HepG2 (cell line): ENCODE measurements around the gene NACC2. TPM values are rescaled to one million over a fixed set of nuclear protein-coding genes. Genes with fewer than 3 reads are reported as not detected.
A peak's percentile ranks its signal among the peaks of the same experiment; 100 is the strongest.

Source experiments
- ATF7-NPFF ChIP-seq: sonication (generic); formaldehyde crosslinking; IDR thresholded peaks from 2 replicates; pipeline ENCODE4 v1.8.1; 2023; ENCODE audit warnings: mild to moderate bottlenecking, low read depth, missing genetic modification reagents, moderate library complexity
- ATRX ChIP-seq: sonication (generic); formaldehyde crosslinking; IDR thresholded peaks from 2 replicates; pipeline ENCODE4 v1.4.0; 2020; ENCODE audit warnings: missing genetic modification reagents, borderline replicate concordance
- BCL6 ChIP-seq: IDR thresholded peaks from 2 replicates; pipeline ENCODE4 v1.6.1; 2016; ENCODE audit warnings: missing genetic modification reagents, missing compliant biosample characterization
- BORCS8-MEF2B ChIP-seq: sonication (generic); formaldehyde crosslinking; IDR thresholded peaks from 2 replicates; pipeline ENCODE4 v1.8.0; 2022; ENCODE audit warnings: mild to moderate bottlenecking, missing genetic modification reagents
- ELF3 ChIP-seq: IDR thresholded peaks from 2 replicates; pipeline ENCODE4 v1.6.1; 2016; ENCODE audit warnings: missing genetic modification reagents, missing compliant biosample characterization
- FIP1L1 ChIP-seq: fragments of 200-400 bp; formaldehyde crosslinking; IDR thresholded peaks from 2 replicates; pipeline ENCODE4 v1.6.1; 2018; ENCODE audit warnings: low read depth, mild to moderate bottlenecking, low read length, moderate library complexity, borderline replicate concordance; ENCODE audit not compliant: insufficient read depth
- HES4 ChIP-seq: sonication (generic); formaldehyde crosslinking; IDR thresholded peaks from 2 replicates; pipeline ENCODE4 v1.9.0; 2021; ENCODE audit warnings: mild to moderate bottlenecking, missing genetic modification reagents, borderline replicate concordance
- HNRNPUL1 ChIP-seq: fragments of 200-400 bp; formaldehyde crosslinking; IDR thresholded peaks from 2 replicates; pipeline ENCODE4 v1.6.1; 2017; ENCODE audit warnings: low read depth, mild to moderate bottlenecking, low read length, moderate library complexity
- HOXA3 ChIP-seq: sonication (generic); formaldehyde crosslinking; IDR thresholded peaks from 2 replicates; pipeline ENCODE4 v1.5.0; 2020; ENCODE audit warnings: missing genetic modification reagents
- JUNB ChIP-seq: sonication (generic); formaldehyde crosslinking; IDR thresholded peaks from 2 replicates; pipeline ENCODE4 v1.8.0; 2022; ENCODE audit warnings: missing genetic modification reagents, mild to moderate bottlenecking, borderline replicate concordance
- MEF2D ChIP-seq: sonication (generic); formaldehyde crosslinking; IDR thresholded peaks from 2 replicates; pipeline ENCODE4 v1.5.1; 2020; ENCODE audit warnings: mild to moderate bottlenecking, missing genetic modification reagents
- MLX ChIP-seq: IDR thresholded peaks from 2 replicates; pipeline ENCODE4 v1.6.1; 2016
- PAX8 ChIP-seq: sonication (generic); formaldehyde crosslinking; IDR thresholded peaks from 2 replicates; pipeline ENCODE4 v1.8.0; 2022; ENCODE audit warnings: mild to moderate bottlenecking, missing genetic modification reagents, borderline replicate concordance
- PHB2 ChIP-seq: fragments of 450-650 bp; IDR thresholded peaks from 2 replicates; pipeline ENCODE4 v1.6.1; 2018; ENCODE audit not compliant: partially characterized antibody
- TBP ChIP-seq: sonication (generic); formaldehyde crosslinking; IDR thresholded peaks from 2 replicates; pipeline ENCODE4 v1.5.0; 2020; ENCODE audit warnings: missing genetic modification reagents
- TCF12 ChIP-seq, 2 experiments: fragments of 450-650 bp in 1 of 2; sonication (generic) in 1 of 2; formaldehyde crosslinking in 1 of 2; IDR thresholded peaks; 2 replicates each; pipeline versions ENCODE4 v1.6.1 to v1.8.0; 2017 to 2022; ENCODE audit warnings: antibody characterized with exemption in 1 of 2, mild to moderate bottlenecking in 1 of 2, missing genetic modification reagents in 1 of 2, moderate library complexity in 1 of 2
- U2AF1 ChIP-seq: fragments of 200-400 bp; formaldehyde crosslinking; optimal IDR thresholded peaks from 2 replicates; pipeline ENCODE3; 2017; ENCODE audit warnings: mild to moderate bottlenecking, low read depth, low read length
- ZBTB33 ChIP-seq: sonication (generic); formaldehyde crosslinking; IDR thresholded peaks from 2 replicates; pipeline ENCODE4 v1.4.0; 2020; ENCODE audit warnings: missing genetic modification reagents
- ZBTB7A ChIP-seq: sonication (generic); formaldehyde crosslinking; IDR thresholded peaks from 2 replicates; pipeline ENCODE4 v1.8.0; 2022; ENCODE audit warnings: mild to moderate bottlenecking, missing genetic modification reagents
- ZC3H13 ChIP-seq: sonication (generic); formaldehyde crosslinking; IDR thresholded peaks from 2 replicates; pipeline ENCODE4 v1.8.1; 2023; ENCODE audit warnings: mild to moderate bottlenecking, missing genetic modification reagents, moderate library complexity
- ZFP82 ChIP-seq: sonication (generic); formaldehyde crosslinking; IDR thresholded peaks from 2 replicates; pipeline ENCODE4 v1.5.1; 2020; ENCODE audit warnings: mild to moderate bottlenecking, missing genetic modification reagents, borderline replicate concordance
- ZNF225 ChIP-seq: sonication (generic); formaldehyde crosslinking; IDR thresholded peaks from 2 replicates; pipeline ENCODE4 v1.4.0; 2020; ENCODE audit warnings: mild to moderate bottlenecking, missing genetic modification reagents
- ZNF263 ChIP-seq: sonication (generic); formaldehyde crosslinking; IDR thresholded peaks from 2 replicates; pipeline ENCODE4 v1.4.0; 2020; ENCODE audit warnings: missing genetic modification reagents
- ZNF317 ChIP-seq: sonication (generic); formaldehyde crosslinking; IDR thresholded peaks from 2 replicates; pipeline ENCODE4 v1.5.0; 2020; ENCODE audit warnings: mild to moderate bottlenecking, missing genetic modification reagents
- ZNF639 ChIP-seq: conservative IDR thresholded peaks from 2 replicates; pipeline ENCODE4 v1.6.1; 2018; ENCODE audit warnings: missing genetic modification reagents
- ZNF7 ChIP-seq: IDR thresholded peaks from 2 replicates; pipeline ENCODE4 v1.6.1; 2016; ENCODE audit warnings: missing biosample characterization, missing genetic modification reagents
- ZSCAN29 ChIP-seq: sonication (generic); formaldehyde crosslinking; conservative IDR thresholded peaks from 2 replicates; pipeline ENCODE4 v1.4.0; 2020; ENCODE audit warnings: mild to moderate bottlenecking, missing genetic modification reagents
- polyA plus RNA-seq, 8 experiments: library from polyadenylated mRNA; depleted of rRNA in 3 of 8; stranded (reverse) in 7 of 8; unstranded in 1 of 8; fragments of >200 nt; fragmentation: Illumina TruSeq in 4 of 8; extraction: Trizol in 4 of 8; gene quantifications; 2 replicates each; pipeline versions ENCODE4 v1.2.1 to v1.2.3, GENCODE V29; 2011 to 2016; ENCODE audit warnings: low read depth in 4 of 8, missing spikeins in 1 of 8, mixed read lengths in 1 of 8; ENCODE audit not compliant: insufficient read depth in 1 of 8
- total RNA-seq, 5 experiments: library from RNA; depleted of rRNA; stranded (reverse); fragments of >200 nt; fragmentation: Illumina TruSeq; extraction: Trizol; gene quantifications; 2 replicates each; pipeline ENCODE4 v1.2.3, GENCODE V29; 2016; ENCODE audit warnings: low read depth in 1 of 5

The NACC2 gene
- total and polyA plus RNA-seq, 2 of the 13 experiments (the other 11 are each of a cell fraction or from before 2014, with no cell fraction given), result 5.9 to 12.3 TPM

GRCh38 chr9:136118320-136119060 is 23.4 kb upstream of the NACC2 start, which contains the start of gene TMEM250 (continued):
- TF ChIP-seq MLX (CRISPR knock-in tag) (peak; percentile 55; the same call in 1 of the 2 replicates), ZFP82 (CRISPR knock-in tag) (peak; percentile 88; the same call in 1 of the 2 replicates), ZNF263 (CRISPR knock-in tag) (no peak), ZNF225 (CRISPR knock-in tag) (peak; percentile 66; the same call in 1 of the 2 replicates), PHB2 (no peak), ATF7-NPFF (CRISPR knock-in tag) (peak; percentile 66), BORCS8-MEF2B (CRISPR knock-in tag) (peak; percentile 14; the same call in 1 of the 2 replicates), HES4 (peak; percentile 55; the same call in 1 of the 2 replicates), JUNB (no peak), PAX8 (CRISPR knock-in tag) (peak; percentile 13; the same call in 1 of the 2 replicates), ZC3H13 (CRISPR knock-in tag) (no peak; the same call in 1 of the 2 replicates), FIP1L1 (0 out of 2 replicates have a peak, but pooled peaks have one; percentile 62), BCL6 (CRISPR knock-in tag) (no peak; the same call in 1 of the 2 replicates), TCF12 (IDR thresholded peaks at IDR 0.05) (no peak), TCF12 (CRISPR knock-in tag; IDR thresholded peaks at IDR 0.05) (peak; percentile 63; the same call in 1 of the 2 replicates), TBP (CRISPR knock-in tag) (no peak), ZNF7 (CRISPR knock-in tag) (no peak), ELF3 (CRISPR knock-in tag) (peak; percentile 62), U2AF1 (no peak), ZBTB33 (CRISPR knock-in tag) (0 out of 2 replicates have a peak, but pooled peaks have one; percentile 38), HNRNPUL1 (no peak), ZNF639 (CRISPR knock-in tag) (peak; percentile 100), ZNF317 (CRISPR knock-in tag) (no peak), HOXA3 (CRISPR knock-in tag) (peak; percentile 79; the same call in 1 of the 2 replicates), ZSCAN29 (CRISPR knock-in tag) (no peak; the same call in 1 of the 2 replicates), ATRX (CRISPR knock-in tag) (no peak), ZBTB7A (CRISPR knock-in tag) (peak; percentile 89; the same call in 1 of the 2 replicates), MEF2D (CRISPR knock-in tag) (no peak)
